Activated effector memory CD4-positive, alpha-beta T cell treated with anti-CD3 and anti-CD28 coated beads, Interleukin-2, amount 50 U/mL, for 16 hours (primary cell): Measurements from ENCODE around the gene OLFML2A.
"Not testable (repeated sequence)": the region's sequence is repeated elsewhere in the genome, so short reads cannot be mapped to it uniquely, and the experiment has no call there.

ENCODE experiments used
- DNase-seq: peaks from one replicate; pipeline ENCODE4 v3.0.0-alpha.2; 2020

OLFML2A gene

GRCh38 chr9:124831642-124832364, 54.9 kb downstream of the OLFML2A start:
- no peak for DNase-seq

- no peak for DNase-seq
Measured at GRCh38 chr9:124834591-124834990, 57.7 kb downstream of the OLFML2A start.

- DNase-seq = no peak
Measured at GRCh38 chr9:124835026-124835557, 58.2 kb downstream of the OLFML2A start.

GRCh38 chr9:124838132-124838531, 61.2 kb downstream of the OLFML2A start:
- DNase-seq = not testable (repeated sequence)

GRCh38 chr9:124838567-124839275, 61.8 kb downstream of the OLFML2A start:
- not testable (repeated sequence) for DNase-seq

- no peak for DNase-seq
Measured at GRCh38 chr9:124839612-124840299, 62.8 kb downstream of the OLFML2A start.

GRCh38 chr9:124840300-124840833, 63.4 kb downstream of the OLFML2A start:
- no peak for DNase-seq

- DNase-seq = no peak
Measured at GRCh38 chr9:124841075-124841821, 64.3 kb downstream of the OLFML2A start.

- DNase-seq = no peak
Measured at GRCh38 chr9:124843456-124844034, 66.6 kb downstream of the OLFML2A start.

- no peak for DNase-seq
Measured at GRCh38 chr9:124844291-124844690, 67.4 kb downstream of the OLFML2A start.

GRCh38 chr9:124846467-124846866, 69.5 kb downstream of the OLFML2A start:
- not testable (repeated sequence) for DNase-seq

GRCh38 chr9:124846969-124847368, 70.0 kb downstream of the OLFML2A start:
- no peak for DNase-seq

- no peak for DNase-seq
Measured at GRCh38 chr9:124849801-124850200, 72.9 kb downstream of the OLFML2A start.

GRCh38 chr9:124852121-124852828, 75.3 kb downstream of the OLFML2A start:
- no peak for DNase-seq

GRCh38 chr9:124852829-124853531, 76.0 kb downstream of the OLFML2A start, which contains the start of gene WDR38:
Gene WDR38, plus strand, starts transcription at chr9:124853460. Its CDS starts 72 bp downstream, at chr9:124853532.
- DNase-seq = peak; percentile 93

GRCh38 chr9:124853605-124854143, 76.7 kb downstream of the OLFML2A start:
- DNase-seq = no peak

- DNase-seq = no peak
Measured at GRCh38 chr9:124854161-124854560, 77.2 kb downstream of the OLFML2A start.

GRCh38 chr9:124854822-124855221, 77.9 kb downstream of the OLFML2A start:
- DNase-seq = no peak

- DNase-seq = no peak
Measured at GRCh38 chr9:124855566-124855943, 78.6 kb downstream of the OLFML2A start.
